Liver (tissue), 9 donors: ENCODE data around the gene NAGPA. TPM values are rescaled to one million over a fixed set of nuclear protein-coding genes. Genes with fewer than 3 reads are reported as not detected.

Source experiments
- DNase-seq: peaks from one replicate; pipeline ENCODE4 v3.0.0-alpha.2; 2017; ENCODE audit warnings: low spot score
- H3K27ac ChIP-seq, 2 donors: one replicate each; pipeline ENCODE4 v1.7.0; 2013; ENCODE audit warnings: inconsistent platforms in 2 of 2, low read length in 2 of 2, control low read depth in 1 of 2, low read depth in 1 of 2, mild to moderate bottlenecking in 1 of 2
- H3K27me3 ChIP-seq, 4 donors: one replicate each; pipeline versions ENCODE4 v1.6.1 to v1.7.0; 2013; ENCODE audit warnings: low read length in 3 of 4, inconsistent platforms in 1 of 4, mild to moderate bottlenecking in 1 of 4, moderate library complexity in 1 of 4; ENCODE audit not compliant: control insufficient read depth in 4 of 4, insufficient read depth in 4 of 4
- H3K36me3 ChIP-seq, 4 donors: one replicate each; pipeline versions ENCODE4 v1.6.1 to v1.7.0; 2013; ENCODE audit warnings: low read length in 3 of 4, mild to moderate bottlenecking in 3 of 4, low read depth in 1 of 4, moderate library complexity in 1 of 4; ENCODE audit not compliant: control insufficient read depth in 4 of 4, insufficient read depth in 3 of 4
- H3K4me1 ChIP-seq, 4 donors: one replicate each; pipeline versions ENCODE4 v1.6.1 to v1.7.0; 2013; ENCODE audit warnings: low read length in 3 of 4, mild to moderate bottlenecking in 3 of 4, moderate library complexity in 1 of 4; ENCODE audit not compliant: control insufficient read depth in 4 of 4, insufficient read depth in 4 of 4
- H3K4me3 ChIP-seq, 3 donors: one replicate each; pipeline versions ENCODE4 v1.6.1 to v1.7.0; 2013; ENCODE audit warnings: low read length in 3 of 3, control low read depth in 1 of 3, low read depth in 1 of 3, mild to moderate bottlenecking in 1 of 3
- H3K9ac ChIP-seq, 2 donors: one replicate each; pipeline ENCODE4 v1.7.0; 2013; ENCODE audit warnings: low read length in 2 of 2, mild to moderate bottlenecking in 2 of 2, moderate library complexity in 2 of 2, control low read depth in 1 of 2, low read depth in 1 of 2
- H3K9me3 ChIP-seq, 4 donors: one replicate each; pipeline versions ENCODE4 v1.6.1 to v1.7.0; 2013; ENCODE audit warnings: low read length in 3 of 4; ENCODE audit not compliant: control insufficient read depth in 4 of 4
- ATF3 ChIP-seq: IDR thresholded peaks from 2 replicates; pipeline ENCODE4 v1.6.1; 2016; ENCODE audit warnings: antibody characterized with exemption
- CTCF ChIP-seq: fragments of 150-350 bp; IDR thresholded peaks from 2 replicates; pipeline ENCODE4 v1.5.1; 2017; ENCODE audit warnings: improper control_type of control experiment, low read depth, low read length; ENCODE audit not compliant: missing input control
- FOXA1 ChIP-seq: IDR thresholded peaks from 2 replicates; pipeline ENCODE4 v1.6.1; 2016; ENCODE audit warnings: antibody characterized with exemption
- FOXA2 ChIP-seq: IDR thresholded peaks from 2 replicates; pipeline ENCODE4 v1.6.1; 2016; ENCODE audit warnings: antibody characterized with exemption
- GABPA ChIP-seq, 2 donors: IDR thresholded peaks in 1 of 2; conservative IDR thresholded peaks in 1 of 2; 2 replicates each; pipeline ENCODE4 v1.6.1; 2016; ENCODE audit warnings: antibody characterized with exemption in 2 of 2, mild to moderate bottlenecking in 1 of 2, moderate library complexity in 1 of 2
- HNF4A ChIP-seq, 2 donors: conservative IDR thresholded peaks; 2 replicates each; pipeline ENCODE4 v1.6.1; 2016; ENCODE audit warnings: antibody characterized with exemption in 2 of 2, mild to moderate bottlenecking in 2 of 2
- JUND ChIP-seq, 2 donors: IDR thresholded peaks; 2 replicates each; pipeline ENCODE4 v1.6.1; 2016; ENCODE audit warnings: antibody characterized with exemption in 2 of 2
- NR2F2 ChIP-seq: IDR thresholded peaks from 2 replicates; pipeline ENCODE4 v1.6.1; 2016; ENCODE audit warnings: antibody characterized with exemption
- REST ChIP-seq: IDR thresholded peaks from 2 replicates; pipeline ENCODE4 v1.6.1; 2016; ENCODE audit warnings: antibody characterized with exemption, mild to moderate bottlenecking
- RXRA ChIP-seq, 2 donors: IDR thresholded peaks; 2 replicates each; pipeline ENCODE4 v1.6.1; 2017 to 2018; ENCODE audit warnings: antibody characterized with exemption in 2 of 2, mild to moderate bottlenecking in 1 of 2
- ZBTB33 ChIP-seq: IDR thresholded peaks from 2 replicates; pipeline ENCODE4 v1.6.1; 2016; ENCODE audit warnings: antibody characterized with exemption
- WGBS: extraction: QIAGEN DNeasy Blood & Tissue Kit; methylation state at CpG from one replicate; pipeline ENCODE4 v1.1.7; 2013; 5-methylcytosine and 5-hydroxymethylcytosine counted together
- polyA plus RNA-seq, 2 donors: library from polyadenylated mRNA; stranded (reverse) in 1 of 2; unstranded in 1 of 2; fragments of 200-250 nt in 1 of 2; fragments of >200 nt in 1 of 2; fragmentation: Nextera tagmentation in 1 of 2; extraction: Ambion mirVana in 1 of 2; gene quantifications; one replicate each; pipeline versions ENCODE4 v1.2.1 to v1.2.3, GENCODE V29; 2013 to 2015
- total RNA-seq, 2 donors: library from RNA; depleted of rRNA; stranded (reverse); fragments of >200 nt; gene quantifications; one replicate each; pipeline ENCODE4 v1.2.3, GENCODE V29; 2014
- donor health status: healthy.
- donor health status: healthy.
- donor health status: healthy.
- donor health status: healthy.
- donor health status: healthy.

Gene NAGPA
- total and polyA plus RNA-seq, 4 donors: 5.4 to 13.4 (median 10.7) TPM

- Histone ChIP-seq H3K4me3 (no peak overlapping the region), H3K27me3 (no peaks in the 10 kb centered on the region), H3K4me1 (no peaks in the 10 kb centered on the region), H3K9ac (no peak overlapping the region), H3K27ac (no peak overlapping the region), H3K36me3 (no peaks in the 10 kb centered on the region), H3K9me3 (no peaks in the 10 kb centered on the region)
- no peak for TF ChIP-seq RXRA (IDR thresholded peaks at IDR 0.05)
- TF ChIP-seq JUND (IDR thresholded peaks at IDR 0.05): no peak
- TF ChIP-seq FOXA2: no peak
- TF ChIP-seq ATF3: no peak
- TF ChIP-seq FOXA1: no peak
- TF ChIP-seq REST: no peak
- no peak for TF ChIP-seq GABPA (IDR thresholded peaks at IDR 0.05 in 1 of 2, conservative IDR thresholded peaks at IDR 0.05 in 1 of 2)
- no peak for TF ChIP-seq HNF4A (conservative IDR thresholded peaks at IDR 0.05)
- no peak for TF ChIP-seq CTCF
- DNase-seq: no peak
- WGBS: 86% methylated on average over 18 of the region's 18 CpGs
Observed at GRCh38 chr16:5008311-5008731, 25.4 kb downstream of the NAGPA start.

GRCh38 chr16:5007256-5007655, 26.5 kb downstream of the NAGPA start:
- Histone ChIP-seq H3K4me3 (no peak overlapping the region), H3K27me3 (no peaks in the 10 kb centered on the region), H3K4me1 (no peaks in the 10 kb centered on the region), H3K9me3 (no peaks in the 10 kb centered on the region), H3K27ac (no peak overlapping the region), H3K36me3 (no peaks in the 10 kb centered on the region), H3K9ac (no peak overlapping the region)
- TF ChIP-seq ZBTB33: no peak
- TF ChIP-seq NR2F2: no peak
- TF ChIP-seq ATF3: no peak
- TF ChIP-seq REST: no peak
- WGBS: 86% methylated on average over 10 of the region's 10 CpGs
- no peak for DNase-seq
